ENCODE measurements around the gene MSMB. TPM values are rescaled to one million over a fixed set of nuclear protein-coding genes. Genes with fewer than 3 reads are reported as not detected.
"Not testable (repeated sequence)": the region's sequence is repeated elsewhere in the genome, so short reads cannot be mapped to it uniquely, and the experiment has no call there.

The MSMB gene
- total RNA-seq, 4 donors from 2014 or later = not detected

- Histone ChIP-seq H3K9me3 (no peaks in the 10 kb centered on the region), H3K4me1 (no peaks in the 10 kb centered on the region), H3K27ac (no peak overlapping the region), H3K27me3 (no peaks in the 10 kb centered on the region), H3K4me3 (no peak overlapping the region), H3K36me3 (peaks cover 0 to 93% (median 35%) of the 10 kb centered on the region in 3 donors)
- TF ChIP-seq CTCF (IDR thresholded peaks at IDR 0.05) = no peak
- no peak for TF ChIP-seq POLR2A (IDR thresholded peaks at IDR 0.05)
- TF ChIP-seq EP300 (IDR thresholded peaks at IDR 0.05) = no peak
- DNase-seq (ENCODE audit: low spot score in 2 of 2) = no peak
- WGBS, 2 donors = 87 to 90% methylated on average over 2 of the region's 2 CpGs
These were observed 41.1 kb downstream of the MSMB start for GRCh38 chr10:46004963-46005362.

- WGBS, 2 donors = 87 to 90% methylated on average over 9 of the region's 9 CpGs
These were observed 43.0 kb downstream of the MSMB start for GRCh38 chr10:46002916-46003693.

GRCh38 chr10:46002189-46002687 is 43.8 kb downstream of the MSMB start:
- not testable (repeated sequence) for H3K27ac ChIP-seq; H3K27me3 ChIP-seq; H3K4me3 ChIP-seq; H3K4me1 ChIP-seq; H3K9me3 ChIP-seq; DNase-seq (ENCODE audit: low spot score in 2 of 2)
- WGBS, 2 donors = 95% methylated on average over 7 of the region's 7 CpGs
- peaks cover 0 to 92% (median 21%) of the 10 kb centered on the region in 3 donors for H3K36me3 ChIP-seq

More at GRCh38 chr10:46002916-46003693, 43.0 kb downstream of the MSMB start:
- no peaks in the 10 kb centered on the region for H3K9me3 ChIP-seq
- H3K36me3 ChIP-seq = peaks cover 0 to 93% (median 21%) of the 10 kb centered on the region in 3 donors
- no peak for DNase-seq (ENCODE audit: low spot score in 2 of 2)
- no peak overlapping the region for H3K27ac ChIP-seq
- H3K4me3 ChIP-seq = no peak overlapping the region
- H3K4me1 ChIP-seq = no peaks in the 10 kb centered on the region
- H3K27me3 ChIP-seq = no peaks in the 10 kb centered on the region
- no peak for TF ChIP-seq CTCF (IDR thresholded peaks at IDR 0.05)
- TF ChIP-seq POLR2A (IDR thresholded peaks at IDR 0.05) = no peak
- no peak for TF ChIP-seq EP300 (IDR thresholded peaks at IDR 0.05)

GRCh38 chr10:46001187-46001756 is 44.8 kb downstream of the MSMB start:
- no peak overlapping the region for H3K4me3 ChIP-seq
- TF ChIP-seq CTCF (IDR thresholded peaks at IDR 0.05) (no peak), POLR2A (IDR thresholded peaks at IDR 0.05) (no peak), EP300 (IDR thresholded peaks at IDR 0.05) (no peak)
- H3K9me3 ChIP-seq = no peaks in the 10 kb centered on the region
- H3K36me3 ChIP-seq = peaks cover 0 to 85% (median 21%) of the 10 kb centered on the region in 3 donors
- H3K27me3 ChIP-seq = no peaks in the 10 kb centered on the region
- no peak overlapping the region for H3K27ac ChIP-seq
- WGBS, 2 donors = 76 to 77% methylated on average over 5 of the region's 5 CpGs
- no peak for DNase-seq (ENCODE audit: low spot score in 2 of 2)
- H3K4me1 ChIP-seq = no peaks in the 10 kb centered on the region

- no peak overlapping the region for H3K27ac ChIP-seq
- H3K36me3 ChIP-seq = peaks cover 0 to 80% (median 21%) of the 10 kb centered on the region in 3 donors
- TF ChIP-seq EP300 (IDR thresholded peaks at IDR 0.05) = no peak
- TF ChIP-seq CTCF (IDR thresholded peaks at IDR 0.05) = no peak
- TF ChIP-seq POLR2A (IDR thresholded peaks at IDR 0.05) = no peak
- H3K27me3 ChIP-seq = no peaks in the 10 kb centered on the region
- H3K4me1 ChIP-seq = no peaks in the 10 kb centered on the region
- no peak for DNase-seq (ENCODE audit: low spot score in 2 of 2)
- no peaks in the 10 kb centered on the region for H3K9me3 ChIP-seq
- no peak overlapping the region for H3K4me3 ChIP-seq
- WGBS, 2 donors = 88 to 90% methylated on average over 1 of the region's 1 CpG
These were observed 45.5 kb downstream of the MSMB start for GRCh38 chr10:46000538-46000937.

GRCh38 chr10:45999955-46000354 is 46.1 kb downstream of the MSMB start:
- 98 to 99% methylated on average over 5 of the region's 5 CpGs for WGBS, 2 donors
- not testable (repeated sequence) for H3K4me1 ChIP-seq; H3K9me3 ChIP-seq; DNase-seq (ENCODE audit: low spot score in 2 of 2); H3K4me3 ChIP-seq; H3K27ac ChIP-seq; H3K27me3 ChIP-seq
- H3K36me3 ChIP-seq = peaks cover 0 to 74% (median 21%) of the 10 kb centered on the region in 3 donors
